Erythroblast (primary cell): ENCODE data around the gene C2orf74.
"Not testable (repeated sequence)": the region's sequence is repeated elsewhere in the genome, so short reads cannot be mapped to it uniquely, and the experiment has no call there.

ENCODE experiments used
- GATA1 ChIP-seq: IDR thresholded peaks from 2 replicates; pipeline ENCODE4 v1.6.1; 2011; ENCODE audit warnings: low read depth, mild to moderate bottlenecking, control low read depth, low read length, moderate library complexity
- POLR2A ChIP-seq: IDR thresholded peaks from 2 replicates; pipeline ENCODE4 v1.6.1; 2011; ENCODE audit warnings: mild to moderate bottlenecking, low read length

GRCh38 chr2:61165082-61165481 lies 3.1 kb downstream of the C2orf74 start:
- not testable (repeated sequence) for TF ChIP-seq POLR2A, GATA1
